Activated B cell treated with CpG ODN at 0.5 μM for 24 hours (primary cell): Measurements from ENCODE around the gene TMEM87B. TPM values are rescaled to one million over a fixed set of nuclear protein-coding genes. Genes with fewer than 3 reads are reported as not detected.

Experiments used
- ATAC-seq: fragments of 200-7000 bp; cut with Tn5 transposase; one replicate; pipeline ENCODE4 v1.10.0; 2021; ENCODE audit warnings: low read depth, mild to moderate bottlenecking, moderate library complexity
- CTCF ChIA-PET: fragments of 350-600 bp; sonication (Branson Sonifier 250); formaldehyde crosslinking; loops from one replicate; lab custom pipeline; 2021; ENCODE audit warnings: antibody characterized with exemption; lab: Charles Lee
- POLR2A ChIA-PET: fragments of 350-600 bp; sonication (Branson Sonifier 250); formaldehyde crosslinking; loops from one replicate; lab custom pipeline; 2021; ENCODE audit warnings: antibody characterized with exemption; lab: Charles Lee
- DNase-seq: peaks from one replicate; pipeline ENCODE4 v3.0.0; 2022
- H3K27ac Mint-ChIP-seq: one replicate; pipeline ENCODE4 v1.8.0; 2020; ENCODE audit warnings: mixed read lengths
- H3K27me3 Mint-ChIP-seq: one replicate; pipeline ENCODE4 v1.8.0; 2021; ENCODE audit warnings: mixed read lengths
- H3K36me3 Mint-ChIP-seq: one replicate; pipeline ENCODE4 v1.8.0; 2021; ENCODE audit warnings: low read depth, mixed read lengths
- H3K4me1 Mint-ChIP-seq: one replicate; pipeline ENCODE4 v1.8.0; 2021; ENCODE audit warnings: mixed read lengths
- H3K4me3 Mint-ChIP-seq: one replicate; pipeline ENCODE4 v1.8.0; 2020; ENCODE audit warnings: mild to moderate bottlenecking, mixed read lengths
- H3K9me3 Mint-ChIP-seq: one replicate; pipeline ENCODE4 v1.8.0; 2020; ENCODE audit warnings: mixed read lengths
- intact Hi-C: fragments of 100-400 bp; cut with micrococcal nuclease; formaldehyde crosslinking; loops from one replicate; pipeline ENCODE4 v1.15.1; 2024
- total RNA-seq: library from RNA; stranded (reverse); gene quantifications from 2 replicates; pipeline ENCODE4 v1.2.3, GENCODE V29; 2022
- TF ChIP-seq, protein P1 (sequence below): fragments of 200-600 bp; IDR thresholded peaks from one replicate; pipeline ENCODE4 v1.8.0; 2022; ENCODE audit warnings: antibody characterized with exemption, mild to moderate bottlenecking

The TMEM87B gene
- total RNA-seq, 1 donor from 2014 or later, result 19.8 TPM

DNA sequence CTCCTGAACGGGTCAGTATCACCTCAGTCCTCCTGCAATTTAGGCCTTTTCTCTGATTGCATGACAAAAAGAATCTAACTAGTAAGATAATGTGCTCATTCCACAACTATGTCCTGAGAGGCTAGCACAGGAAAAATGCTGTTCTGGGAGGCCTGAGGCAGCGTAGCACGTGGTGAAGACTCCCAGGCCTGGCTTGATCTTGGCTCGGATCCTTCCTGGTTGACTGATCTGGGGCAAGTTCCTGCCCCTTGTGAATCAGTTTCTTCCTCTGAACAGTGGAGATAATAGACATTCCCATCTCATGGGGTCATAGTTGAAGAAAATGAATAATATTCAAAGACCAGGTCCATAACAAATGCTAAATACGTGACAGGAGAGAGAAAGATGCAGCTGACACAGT, 95.4 kb downstream of the TMEM87B start:
- DNase-seq, result no peak
- Mint-ChIP-seq H3K27me3 (no peaks in the 10 kb centered on the region), H3K9me3 (no peaks in the 10 kb centered on the region), H3K36me3 (no peaks in the 10 kb centered on the region), H3K27ac (no peak overlapping the region), H3K4me1 (peaks cover 13% of the 10 kb centered on the region), H3K4me3 (no peak overlapping the region)
- intact Hi-C loops, result no loop called here
- CTCF ChIA-PET, result no interaction called here
- no peak for ATAC-seq
- TF ChIP-seq, protein P1, sequence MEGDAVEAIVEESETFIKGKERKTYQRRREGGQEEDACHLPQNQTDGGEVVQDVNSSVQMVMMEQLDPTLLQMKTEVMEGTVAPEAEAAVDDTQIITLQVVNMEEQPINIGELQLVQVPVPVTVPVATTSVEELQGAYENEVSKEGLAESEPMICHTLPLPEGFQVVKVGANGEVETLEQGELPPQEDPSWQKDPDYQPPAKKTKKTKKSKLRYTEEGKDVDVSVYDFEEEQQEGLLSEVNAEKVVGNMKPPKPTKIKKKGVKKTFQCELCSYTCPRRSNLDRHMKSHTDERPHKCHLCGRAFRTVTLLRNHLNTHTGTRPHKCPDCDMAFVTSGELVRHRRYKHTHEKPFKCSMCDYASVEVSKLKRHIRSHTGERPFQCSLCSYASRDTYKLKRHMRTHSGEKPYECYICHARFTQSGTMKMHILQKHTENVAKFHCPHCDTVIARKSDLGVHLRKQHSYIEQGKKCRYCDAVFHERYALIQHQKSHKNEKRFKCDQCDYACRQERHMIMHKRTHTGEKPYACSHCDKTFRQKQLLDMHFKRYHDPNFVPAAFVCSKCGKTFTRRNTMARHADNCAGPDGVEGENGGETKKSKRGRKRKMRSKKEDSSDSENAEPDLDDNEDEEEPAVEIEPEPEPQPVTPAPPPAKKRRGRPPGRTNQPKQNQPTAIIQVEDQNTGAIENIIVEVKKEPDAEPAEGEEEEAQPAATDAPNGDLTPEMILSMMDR, result no peak
- POLR2A ChIA-PET, result no interaction called here

DNA sequence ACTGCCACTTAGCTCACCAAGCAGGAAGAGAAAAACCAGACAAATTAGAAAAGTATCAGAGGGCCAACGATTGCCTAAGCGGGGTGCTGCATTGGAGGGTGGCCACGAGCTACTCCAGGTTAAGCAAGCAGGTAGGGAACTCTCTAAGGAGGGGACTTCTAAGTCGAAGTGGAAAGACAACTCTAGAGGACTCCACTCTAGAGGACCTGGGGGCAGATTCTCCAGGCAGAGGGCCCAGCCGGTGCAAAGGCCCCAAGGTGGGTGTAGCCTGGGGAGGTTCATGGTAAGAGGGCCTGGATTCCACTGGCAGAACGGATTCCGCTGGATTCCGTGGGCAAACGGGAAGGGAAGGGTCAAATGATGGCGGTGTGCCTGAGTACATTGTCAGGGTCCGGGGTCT, 95.8 kb downstream of the TMEM87B start:
- POLR2A ChIA-PET, result no interaction called here
- TF ChIP-seq, protein P1, result no peak
- H3K36me3 Mint-ChIP-seq, result no peaks in the 10 kb centered on the region
- CTCF ChIA-PET, result no interaction called here
- ATAC-seq, result no peak
- peaks cover 17% of the 10 kb centered on the region for H3K4me1 Mint-ChIP-seq
- no peak overlapping the region for H3K4me3 Mint-ChIP-seq
- H3K27ac Mint-ChIP-seq, result no peak overlapping the region
- no peaks in the 10 kb centered on the region for H3K9me3 Mint-ChIP-seq
- DNase-seq, result no peak
- H3K27me3 Mint-ChIP-seq, result no peaks in the 10 kb centered on the region
- intact Hi-C loops, result no loop called here

DNA sequence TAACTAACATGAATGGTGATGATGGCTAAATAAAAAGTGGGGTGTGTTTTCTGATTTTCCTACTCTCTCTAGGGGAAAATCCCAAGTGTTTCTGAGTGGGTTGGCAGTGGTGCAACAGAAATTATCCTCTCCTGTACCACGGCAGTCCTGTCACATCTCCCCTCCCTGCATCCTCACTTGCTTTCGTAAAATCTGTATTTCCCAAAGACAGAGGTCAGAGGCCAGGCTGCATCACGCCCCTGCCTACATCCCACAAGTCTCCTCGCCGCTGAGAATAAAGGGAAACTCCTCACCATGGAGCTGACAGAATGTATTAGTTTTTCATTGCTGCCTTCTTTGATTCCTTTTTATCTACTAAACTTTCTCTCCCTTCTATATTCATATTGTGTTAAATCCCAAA, 96.2 kb downstream of the TMEM87B start:
- H3K36me3 Mint-ChIP-seq, result no peaks in the 10 kb centered on the region
- ATAC-seq (no peak), DNase-seq (no peak)
- H3K27me3 Mint-ChIP-seq, result no peaks in the 10 kb centered on the region
- H3K9me3 Mint-ChIP-seq, result no peaks in the 10 kb centered on the region
- H3K4me3 Mint-ChIP-seq, result no peak overlapping the region
- peaks cover 21% of the 10 kb centered on the region for H3K4me1 Mint-ChIP-seq
- TF ChIP-seq, protein P1, result no peak
- intact Hi-C loops, result no loop called here
- ChIA-PET POLR2A (no interaction called here), CTCF (no interaction called here)
- no peak overlapping the region for H3K27ac Mint-ChIP-seq

DNA sequence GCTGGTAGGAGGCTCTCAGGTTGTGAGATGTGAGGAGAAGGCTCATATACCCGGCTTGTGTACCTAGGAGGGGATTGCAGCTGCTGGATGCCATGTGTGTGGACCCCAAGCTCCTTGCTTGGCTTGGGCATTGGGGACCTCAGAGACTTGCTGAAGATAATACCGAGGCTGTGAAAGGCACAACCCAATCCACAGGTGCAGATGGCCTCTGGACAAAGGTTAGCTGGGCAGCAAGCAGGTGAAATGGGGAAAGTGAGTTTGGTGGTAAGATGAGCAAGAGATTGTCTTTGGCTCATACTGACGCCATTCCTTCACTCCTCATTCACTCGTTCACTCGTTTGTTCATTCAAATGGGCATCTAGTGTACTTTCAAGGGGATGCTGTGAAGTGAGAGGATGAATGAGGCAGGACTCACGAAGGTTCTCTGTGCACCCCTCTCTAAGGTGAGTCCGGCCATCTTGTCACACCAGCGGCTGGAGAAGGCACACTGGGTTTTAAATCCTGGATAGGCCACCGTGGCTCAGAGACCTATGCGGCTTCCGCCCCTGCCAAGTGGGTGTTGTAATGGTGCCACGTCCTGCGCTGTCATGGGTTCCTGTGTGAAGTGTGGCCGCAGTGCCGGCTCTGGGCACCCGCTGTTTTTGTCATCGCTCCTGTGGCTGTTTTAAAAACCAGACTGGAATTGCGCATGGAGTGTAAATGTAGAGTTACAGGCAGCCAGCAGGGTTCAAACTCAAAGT, 96.8 kb downstream of the TMEM87B start:
- ATAC-seq, result no peak
- intact Hi-C loops, result no loop called here
- no peak for DNase-seq
- Mint-ChIP-seq H3K4me3 (no peak overlapping the region), H3K9me3 (no peaks in the 10 kb centered on the region), H3K4me1 (peaks cover 26% of the 10 kb centered on the region), H3K36me3 (no peaks in the 10 kb centered on the region), H3K27me3 (no peaks in the 10 kb centered on the region), H3K27ac (no peak overlapping the region)
- TF ChIP-seq, protein P1, result no peak
- ChIA-PET POLR2A (no interaction called here), CTCF (no interaction called here)

DNA sequence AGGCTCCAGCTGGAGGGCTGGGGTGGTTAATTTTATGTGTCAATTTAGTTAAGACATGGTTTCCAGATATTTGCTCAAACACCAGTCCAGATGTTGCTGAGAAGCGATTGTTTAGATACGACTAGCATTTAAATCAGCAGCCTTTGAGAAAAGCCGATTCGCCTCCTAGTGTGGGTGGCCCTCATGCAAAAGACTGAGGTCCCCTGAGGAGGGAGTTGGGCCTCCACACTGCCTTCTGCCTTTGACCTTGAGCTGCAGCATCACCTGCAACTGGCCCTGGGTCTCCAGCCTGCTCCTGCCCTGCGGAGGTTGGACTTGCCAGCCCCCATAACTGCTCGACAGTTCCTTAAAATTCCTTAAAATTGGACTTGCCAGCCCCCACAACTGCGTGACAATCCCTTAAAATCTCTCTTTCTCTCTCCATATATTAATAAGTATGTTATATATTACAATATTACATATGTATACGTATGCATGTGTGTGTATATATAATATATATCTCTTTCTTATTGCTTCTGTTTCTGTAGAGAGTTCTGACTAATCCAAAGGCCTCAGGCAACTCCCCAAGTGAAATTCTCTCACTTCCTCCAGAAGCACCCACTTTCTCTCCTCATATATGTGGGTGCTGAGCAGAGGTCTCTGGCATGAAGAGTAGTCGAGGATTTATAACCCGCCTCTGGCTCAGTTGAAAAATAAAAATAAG, 97.6 kb downstream of the TMEM87B start:
- Mint-ChIP-seq H3K27me3 (no peaks in the 10 kb centered on the region), H3K4me1 (peaks cover 29% of the 10 kb centered on the region), H3K27ac (no peak overlapping the region), H3K4me3 (no peak overlapping the region), H3K36me3 (no peaks in the 10 kb centered on the region), H3K9me3 (no peaks in the 10 kb centered on the region)
- ChIA-PET CTCF (no interaction called here), POLR2A (interaction anchor here (0.7 kb wide), 1 partner anchor 15 kb away, joined by 3 read pairs; no protein-coding TSS in a partner anchor)
- no peak for ATAC-seq
- TF ChIP-seq, protein P1, result no peak
- DNase-seq, result no peak
- intact Hi-C loops, result no loop called here
